BJ (cell line): ENCODE data around the gene PACS2. TPM values are rescaled to one million over a fixed set of nuclear protein-coding genes. Genes with fewer than 3 reads are reported as not detected.

Source experiments
- CTCF ChIA-PET: fragments of 350-600 bp; formaldehyde crosslinking; extraction: SDS; loops from one replicate; lab custom pipeline; 2021; ENCODE audit warnings: antibody characterized with exemption, inconsistent platforms; lab: Yijun Ruan, JAX
- POLR2A ChIA-PET: fragments of 300-600 bp; sonication (Branson Sonifier 250); formaldehyde crosslinking; extraction: SDS; loops from one replicate; lab custom pipeline; 2021; ENCODE audit warnings: antibody characterized with exemption; lab: Charles Lee
- DNase-seq: peaks from one replicate; pipeline ENCODE4 v3.0.0-alpha.2; 2011; ENCODE audit warnings: low read depth
- H3K27me3 ChIP-seq: 2 replicates; pipeline ENCODE4 v1.6.0; 2011; ENCODE audit warnings: low read length; ENCODE audit not compliant: control insufficient read depth, insufficient read depth
- H3K36me3 ChIP-seq: 2 replicates; pipeline ENCODE4 v1.5.1; 2011; ENCODE audit warnings: low read length; ENCODE audit not compliant: control insufficient read depth, insufficient read depth
- H3K4me3 ChIP-seq: 2 replicates; pipeline ENCODE4 v1.5.1; 2011; ENCODE audit warnings: low read depth, mild to moderate bottlenecking, control low read depth, low read length
- polyA plus RNA-seq: library from polyadenylated mRNA; depleted of rRNA; stranded (reverse); fragments of >200 nt; gene quantifications from 2 replicates; pipeline ENCODE4 v1.2.3, GENCODE V29; 2011
- TF ChIP-seq, protein P1 (sequence below): IDR thresholded peaks from 2 replicates; pipeline ENCODE4 v1.5.1; 2011; ENCODE audit warnings: low read depth, mild to moderate bottlenecking, control low read depth, inconsistent platforms, low read length, moderate library complexity; ENCODE audit not compliant: insufficient read depth

PACS2 gene
- polyA plus RNA-seq, 1 experiment, result 21.4 TPM

DNA sequence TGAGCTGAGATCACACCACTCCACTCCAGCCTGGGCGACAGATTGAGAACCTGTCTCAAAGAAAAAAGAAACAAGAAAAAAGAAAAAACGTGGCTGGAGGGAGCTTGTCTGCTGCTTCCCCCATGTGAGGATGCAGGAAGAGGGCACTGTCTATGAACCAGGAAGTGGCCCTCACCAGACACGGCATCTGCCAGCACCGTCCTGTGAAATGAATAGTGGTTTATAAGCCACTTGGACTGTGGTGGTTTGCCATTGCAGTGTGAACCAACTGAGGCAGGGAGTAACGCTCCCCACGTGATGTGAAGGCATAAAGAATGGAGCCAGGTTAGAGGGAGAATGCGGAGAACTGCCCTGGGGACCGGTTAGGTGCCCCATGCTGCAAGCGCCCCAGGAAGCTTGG is 9.2 kb upstream of the PACS2 start:
- Histone ChIP-seq H3K4me3 (no peak overlapping the region), H3K36me3 (no peaks in the 10 kb centered on the region), H3K27me3 (no peaks in the 10 kb centered on the region)
- POLR2A ChIA-PET, result no interaction called here
- TF ChIP-seq, protein P1, sequence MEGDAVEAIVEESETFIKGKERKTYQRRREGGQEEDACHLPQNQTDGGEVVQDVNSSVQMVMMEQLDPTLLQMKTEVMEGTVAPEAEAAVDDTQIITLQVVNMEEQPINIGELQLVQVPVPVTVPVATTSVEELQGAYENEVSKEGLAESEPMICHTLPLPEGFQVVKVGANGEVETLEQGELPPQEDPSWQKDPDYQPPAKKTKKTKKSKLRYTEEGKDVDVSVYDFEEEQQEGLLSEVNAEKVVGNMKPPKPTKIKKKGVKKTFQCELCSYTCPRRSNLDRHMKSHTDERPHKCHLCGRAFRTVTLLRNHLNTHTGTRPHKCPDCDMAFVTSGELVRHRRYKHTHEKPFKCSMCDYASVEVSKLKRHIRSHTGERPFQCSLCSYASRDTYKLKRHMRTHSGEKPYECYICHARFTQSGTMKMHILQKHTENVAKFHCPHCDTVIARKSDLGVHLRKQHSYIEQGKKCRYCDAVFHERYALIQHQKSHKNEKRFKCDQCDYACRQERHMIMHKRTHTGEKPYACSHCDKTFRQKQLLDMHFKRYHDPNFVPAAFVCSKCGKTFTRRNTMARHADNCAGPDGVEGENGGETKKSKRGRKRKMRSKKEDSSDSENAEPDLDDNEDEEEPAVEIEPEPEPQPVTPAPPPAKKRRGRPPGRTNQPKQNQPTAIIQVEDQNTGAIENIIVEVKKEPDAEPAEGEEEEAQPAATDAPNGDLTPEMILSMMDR, result no peak
- DNase-seq, result no peak
- CTCF ChIA-PET, result interaction anchor here (1.0 kb wide), 1 partner anchor 102 kb away, joined by 3 read pairs; no protein-coding TSS in a partner anchor

DNA sequence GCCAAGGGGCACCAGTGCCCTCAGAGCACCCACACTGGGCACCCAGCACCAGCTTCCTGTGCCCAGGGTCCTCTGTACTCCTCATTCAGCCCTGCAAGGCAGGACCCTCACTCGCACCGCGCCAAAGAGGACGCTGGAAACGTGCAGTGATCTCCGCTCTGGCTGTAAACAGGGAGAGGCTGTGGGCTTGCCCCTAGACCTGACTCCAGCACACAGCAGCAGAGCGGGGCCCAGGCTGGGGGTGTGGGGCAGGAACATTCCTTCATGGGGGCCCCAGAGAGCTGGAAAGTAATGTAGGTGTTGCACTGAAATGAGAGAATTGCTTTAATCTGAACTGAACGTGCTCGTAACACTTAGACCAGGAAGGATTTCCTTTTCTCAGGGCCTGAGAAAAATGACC is 8.8 kb upstream of the PACS2 start:
- H3K4me3 ChIP-seq, result no peak overlapping the region
- TF ChIP-seq, protein P1, result no peak
- H3K27me3 ChIP-seq, result no peaks in the 10 kb centered on the region
- no peak for DNase-seq
- POLR2A ChIA-PET, result no interaction called here
- H3K36me3 ChIP-seq, result no peaks in the 10 kb centered on the region
- CTCF ChIA-PET, result interaction anchor here (1.0 kb wide), 1 partner anchor 102 kb away, joined by 3 read pairs; no protein-coding TSS in a partner anchor

DNA sequence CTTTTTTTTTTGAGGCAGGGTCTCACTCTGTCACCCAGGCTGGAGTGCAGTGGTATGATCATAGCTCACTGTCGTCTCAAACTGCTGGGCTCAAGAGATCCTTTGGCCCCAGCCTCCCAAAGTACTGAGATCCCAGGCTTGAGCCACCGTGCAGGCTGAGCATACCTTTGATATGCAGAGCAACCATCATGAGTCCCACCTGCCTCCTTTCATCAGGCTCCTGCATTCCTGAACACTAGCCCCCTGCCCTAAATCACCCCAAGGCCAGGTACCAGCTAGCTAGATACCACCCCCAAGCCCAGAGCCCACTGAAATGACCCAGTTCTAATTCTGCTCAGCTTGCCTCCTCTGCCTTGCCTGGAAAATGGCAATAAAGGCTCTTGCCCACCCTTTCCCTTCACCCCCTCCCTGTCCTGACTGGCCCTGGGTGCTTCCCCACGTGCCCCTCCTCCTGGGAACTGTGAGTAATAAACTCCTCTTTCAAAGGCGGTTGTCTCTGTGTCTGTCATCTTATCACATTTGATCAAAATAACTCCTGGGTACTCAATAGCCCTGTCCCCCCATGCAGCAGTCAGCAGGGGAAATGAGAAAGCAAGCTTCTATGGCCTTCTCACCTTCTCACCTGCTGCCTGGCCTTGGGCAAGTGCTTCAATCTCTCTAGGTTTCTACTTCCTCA is 7.4 kb upstream of the PACS2 start:
- Histone ChIP-seq H3K36me3 (no peaks in the 10 kb centered on the region), H3K27me3 (no peaks in the 10 kb centered on the region), H3K4me3 (no peak overlapping the region)
- CTCF ChIA-PET, result no interaction called here
- DNase-seq, result no peak
- TF ChIP-seq, protein P1, result no peak
- POLR2A ChIA-PET, result no interaction called here

DNA sequence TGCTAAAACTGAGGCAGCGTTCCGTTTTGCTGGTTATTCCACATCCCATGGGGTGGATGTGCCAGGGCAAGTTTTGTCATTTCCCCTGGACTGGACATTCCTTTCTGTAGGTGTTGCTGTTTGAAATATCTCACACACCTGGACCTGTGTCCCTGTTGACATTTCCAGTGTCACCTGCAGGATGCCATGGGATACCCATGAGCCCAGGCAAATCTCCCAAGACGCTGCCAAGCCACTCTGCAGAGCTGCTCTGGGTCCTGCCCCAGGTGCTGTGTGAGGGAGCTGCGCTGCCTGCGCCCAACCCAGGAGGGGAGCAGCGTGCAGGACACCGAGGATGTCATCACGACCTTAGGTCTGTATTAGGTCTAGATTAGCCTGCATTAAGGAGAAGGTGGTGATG is 5.2 kb upstream of the PACS2 start:
- H3K27me3 ChIP-seq, result no peaks in the 10 kb centered on the region
- no peaks in the 10 kb centered on the region for H3K36me3 ChIP-seq
- TF ChIP-seq, protein P1, result no peak
- CTCF ChIA-PET, result no interaction called here
- H3K4me3 ChIP-seq, result no peak overlapping the region
- no peak for DNase-seq
- POLR2A ChIA-PET, result no interaction called here

DNA sequence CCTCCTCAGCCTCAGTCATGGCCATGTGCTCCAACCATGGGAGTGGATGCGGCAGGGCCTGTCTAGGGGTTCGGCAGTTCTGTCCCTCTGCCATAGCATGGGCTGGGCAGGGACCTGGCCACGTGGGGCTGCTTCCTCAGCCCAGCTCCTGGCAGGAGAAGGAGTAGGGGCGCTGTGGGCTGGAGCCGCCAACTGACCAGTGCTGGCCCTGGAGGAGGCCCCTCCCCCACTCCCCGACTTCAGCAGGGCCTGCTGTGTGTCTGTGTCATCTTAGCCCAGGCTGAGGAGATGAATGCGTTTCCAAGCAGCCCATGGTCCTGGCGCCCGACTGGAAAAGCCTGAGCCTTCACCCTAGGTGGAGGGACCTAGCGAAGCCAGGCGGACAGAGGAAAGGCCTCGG is 2.7 kb upstream of the PACS2 start:
- Histone ChIP-seq H3K4me3 (no peak overlapping the region), H3K36me3 (no peaks in the 10 kb centered on the region), H3K27me3 (no peaks in the 10 kb centered on the region)
- TF ChIP-seq, protein P1, result no peak
- POLR2A ChIA-PET, result no interaction called here
- CTCF ChIA-PET, result interaction anchor here (1.2 kb wide), 1 partner anchor 24 kb away, joined by 3 read pairs; no protein-coding TSS in a partner anchor
- no peak for DNase-seq
